Endothelial cell of coronary artery (primary cell): Measurements from ENCODE around the gene SLC9C1. TPM values are rescaled to one million over a fixed set of nuclear protein-coding genes. Genes with fewer than 3 reads are reported as not detected.

Experiments used
- total RNA-seq: library from RNA; depleted of rRNA; stranded (reverse); fragments of >200 nt; gene quantifications from 2 replicates; pipeline ENCODE4 v1.2.3, GENCODE V29; 2014

Gene SLC9C1
- total RNA-seq: 0.09 and 0.19 TPM in 2 replicates

DNA sequence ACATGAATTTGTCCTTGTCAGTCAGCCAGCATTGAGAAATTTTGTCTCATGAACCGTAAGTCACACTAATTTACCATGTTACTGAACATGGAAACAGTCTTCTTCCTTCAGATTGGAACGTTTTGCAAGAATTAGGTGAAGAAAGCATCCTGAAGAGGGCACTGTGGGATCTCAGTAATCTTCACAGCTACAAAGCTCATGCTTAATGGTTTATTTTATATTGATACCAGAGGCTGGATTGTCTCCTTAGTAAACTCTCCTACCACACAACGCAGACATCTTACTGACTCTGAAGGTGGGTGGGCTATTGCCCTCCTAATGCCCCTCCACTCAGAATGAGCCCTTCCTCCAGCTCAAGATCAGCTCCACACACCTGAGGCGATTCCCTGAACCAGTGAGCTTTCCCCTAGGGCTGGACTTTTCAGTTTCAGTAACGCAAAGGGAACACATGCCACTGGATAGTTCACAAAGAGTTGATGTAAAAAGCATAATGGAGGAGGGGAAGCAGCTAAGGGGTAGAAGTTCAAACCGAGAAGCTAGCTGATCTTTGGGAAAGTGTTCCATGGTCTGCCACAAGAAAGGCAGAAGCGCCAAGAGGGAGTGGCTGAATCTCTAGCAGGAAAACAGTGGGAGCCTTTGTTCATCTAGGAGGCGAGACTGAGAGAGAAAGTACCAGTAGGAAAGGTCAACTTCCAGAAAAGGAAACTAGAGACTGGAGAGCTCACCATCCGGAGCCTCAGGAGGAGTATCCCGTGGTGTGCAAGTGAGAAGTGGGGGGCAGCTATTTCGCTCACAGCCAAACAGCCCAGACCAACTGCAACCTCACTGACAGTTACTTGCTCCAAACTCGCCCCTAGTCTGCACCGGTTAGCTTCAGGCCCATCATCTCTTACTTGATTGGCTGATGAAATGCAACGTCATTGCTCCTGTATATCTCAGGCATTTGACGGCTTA is at the start of gene SLC9C1:
Gene SLC9C1 (minus strand): TSS at position 849 of the 954 bp plus-strand sequence. CDS start 7,425 bp downstream, outside the sequence.

DNA sequence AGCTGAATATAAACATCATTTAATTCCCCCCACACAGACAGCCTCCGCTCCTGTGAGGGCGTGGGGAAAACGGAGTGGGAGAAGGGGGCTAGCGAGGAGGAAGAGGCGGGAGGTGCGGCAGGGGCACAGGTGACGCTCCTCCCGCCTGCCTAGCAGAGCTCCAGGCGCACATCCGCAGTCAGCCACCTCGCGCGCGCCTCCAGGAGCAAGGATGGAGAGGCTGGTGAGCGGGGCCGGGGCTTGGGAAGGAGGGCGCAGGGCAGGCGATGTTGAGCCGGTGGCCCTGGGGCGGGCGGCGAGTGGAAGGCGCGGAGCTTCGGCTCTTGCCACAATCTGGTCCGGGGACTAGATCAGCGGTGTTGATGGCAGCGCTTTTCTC is 39.0 kb upstream of the SLC9C1 start, which contains the start of gene CD200:
Gene CD200 (plus strand): TSS at position 155 of the 379 bp plus-strand sequence. CDS start 57 bp downstream, at position 212.

DNA sequence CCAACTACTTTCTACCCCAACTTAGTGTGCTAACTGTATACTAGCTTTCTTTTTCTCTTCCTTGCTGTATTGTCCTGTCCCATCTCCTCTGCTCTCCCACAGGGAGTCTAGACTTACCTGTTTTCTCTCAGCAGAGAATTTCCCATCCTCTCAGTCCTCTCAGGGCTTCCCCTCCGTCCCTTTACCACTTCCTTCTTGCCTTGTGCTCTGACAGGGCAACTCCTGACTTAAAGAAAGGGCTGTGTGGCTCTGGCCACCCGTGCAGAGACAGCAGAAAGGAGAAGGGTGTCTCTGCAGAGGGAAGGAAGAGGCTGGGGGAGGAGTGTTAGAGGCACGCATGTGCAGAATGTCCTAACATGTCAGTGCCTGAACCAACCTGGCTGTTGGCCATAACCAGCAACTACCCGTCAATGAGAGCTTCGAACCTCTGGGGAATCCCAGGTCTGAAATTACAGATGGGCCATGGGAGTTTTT is 161.0 kb downstream of the SLC9C1 start, which contains the start of gene GCSAM:
Gene GCSAM (minus strand): TSS at position 274 of the 474 bp plus-strand sequence. CDS start 128 bp downstream, at position 146.

Other genes starting within 250 kb of the SLC9C1 start
- gene C3orf52, start 207.8 kb downstream of the SLC9C1 start, total RNA-seq: 3.8 and 4.2 TPM in 2 replicates
- not detected in 2 replicates for gene GCSAM, start 161.0 kb downstream of the SLC9C1 start, total RNA-seq
- gene CD200, start 38.9 kb upstream of the SLC9C1 start, total RNA-seq: 3.6 and 7.3 TPM in 2 replicates
- gene BTLA, start 205.3 kb upstream of the SLC9C1 start, total RNA-seq: not detected in 2 replicates